NCI-H446 (cell line): ENCODE measurements around the gene RSKR.
"Not testable (repeated sequence)": the region's sequence is repeated elsewhere in the genome, so short reads cannot be mapped to it uniquely, and the experiment has no call there.

Experiments used
- DNase-seq, 2 experiments: peaks; one replicate each; lab custom pipeline; 2025; lab: John Stamatoyannopoulos, UW

RSKR gene

GRCh38 chr17:28623696-28624095 lies 9.7 kb upstream of the RSKR start:
- no peak for DNase-seq

GRCh38 chr17:28622186-28622585 lies 8.2 kb upstream of the RSKR start:
- no peak for DNase-seq

GRCh38 chr17:28620010-28620409 lies 6.0 kb upstream of the RSKR start:
- DNase-seq, result no peak

GRCh38 chr17:28618464-28618863 lies 4.5 kb upstream of the RSKR start:
- no peak for DNase-seq

- DNase-seq, result no peak
These were observed 2.3 kb upstream of the RSKR start for GRCh38 chr17:28616281-28616680.

GRCh38 chr17:28615260-28615940 lies 1.4 kb upstream of the RSKR start:
- no peak for DNase-seq

- DNase-seq, result peak in 1 of 2 experiments; percentile 18
These were observed 781 bp downstream of the RSKR start for GRCh38 chr17:28612936-28613872.

- no peak for DNase-seq
These were observed 1.5 kb downstream of the RSKR start for GRCh38 chr17:28612531-28612930.

GRCh38 chr17:28610376-28610775 lies 3.6 kb downstream of the RSKR start:
- no peak for DNase-seq

- not testable (repeated sequence) for DNase-seq
These were observed 10.0 kb downstream of the RSKR start for GRCh38 chr17:28604031-28604430.

- DNase-seq, result peak in 1 of 2 experiments; percentile 54
These were observed 14.4 kb downstream of the RSKR start for GRCh38 chr17:28599311-28600184.

GRCh38 chr17:28598799-28599310 lies 15.1 kb downstream of the RSKR start, which contains the start of gene SPAG5:
SPAG5 (minus strand) TSS chr17:28599025; CDS start chr17:28598946, 79 bp downstream.
- peak; percentile 76 to 91 for DNase-seq

GRCh38 chr17:28598389-28598788 lies 15.6 kb downstream of the RSKR start:
- DNase-seq, result no peak

- no peak for DNase-seq
These were observed 16.2 kb downstream of the RSKR start for GRCh38 chr17:28597606-28598383.

GRCh38 chr17:28592260-28592659 lies 21.7 kb downstream of the RSKR start:
- no peak for DNase-seq

GRCh38 chr17:28585851-28586250 lies 28.1 kb downstream of the RSKR start:
- no peak for DNase-seq

GRCh38 chr17:28584434-28584833 lies 29.6 kb downstream of the RSKR start:
- DNase-seq, result no peak

GRCh38 chr17:28582513-28582912 lies 31.5 kb downstream of the RSKR start:
- no peak for DNase-seq

- no peak for DNase-seq
These were observed 33.0 kb downstream of the RSKR start for GRCh38 chr17:28580959-28581358.

- DNase-seq, result no peak
These were observed 34.5 kb downstream of the RSKR start for GRCh38 chr17:28579526-28579925.
